Measurements from ENCODE around the gene TNIP3. TPM values are rescaled to one million over a fixed set of nuclear protein-coding genes. Genes with fewer than 3 reads are reported as not detected.

The TNIP3 gene
- total RNA-seq, 5 donors from 2014 or later (not counting 1 experiment from before 2014, with no cell fraction given): 1.2 to 2.0 (median 1.2) TPM

GRCh38 chr4:121148000-121148399 lies 16.1 kb downstream of the TNIP3 start:
- Mint-ChIP-seq H3K27me3 (no peaks in the 10 kb centered on the region), H3K27ac (no peak overlapping the region), H3K4me3 (no peak overlapping the region), H3K9me3 (no peaks in the 10 kb centered on the region), H3K36me3 (peaks cover 2% of the 10 kb centered on the region), H3K4me1 (peaks cover 36 to 64% (median 46%) of the 10 kb centered on the region in 3 donors)
- ChIA-PET POLR2A (no interaction called here), CTCF (no interaction called here)
- ATAC-seq (replicated peaks in 1 of 4) (no peak), DNase-seq (no peak)
- Histone ChIP-seq H3K36me3 (ENCODE audit: control insufficient read depth in 2 of 2, extremely low read depth in 1 of 2, insufficient read depth in 1 of 2, low read length in 1 of 2) (no peaks in the 10 kb centered on the region), H3K4me3 (ENCODE audit: control insufficient read depth in 1 of 2, extremely low read depth in 1 of 2, low read length in 1 of 2) (no peak overlapping the region), H3K4me1 (ENCODE audit: control insufficient read depth in 1 of 2, extremely low read depth in 1 of 2, insufficient read depth in 2 of 2, low read length in 2 of 2) (peaks cover 2 to 45% of the 10 kb centered on the region in 2 experiments), H3K27ac (ENCODE audit: low read length) (no peak overlapping the region), H3K9me3 (no peaks in the 10 kb centered on the region), H3K27me3 (replicated peaks in 1 of 2; ENCODE audit: control insufficient read depth in 2 of 2, extremely low read depth in 1 of 2, insufficient read depth in 2 of 2, low read length in 1 of 2) (no peaks in the 10 kb centered on the region)
- WGBS (ENCODE audit: insufficient coverage): 100% methylated on average over 2 of the region's 4 CpGs

GRCh38 chr4:121146530-121146929 lies 17.6 kb downstream of the TNIP3 start:
- ChIA-PET CTCF (no interaction called here), POLR2A (interaction anchor here in 1 of 2 donors (0.6 kb wide), 1 partner anchor 181 kb away, joined by 3 read pairs; no protein-coding TSS in a partner anchor)
- no peak overlapping the region for H3K27ac Mint-ChIP-seq
- H3K9me3 Mint-ChIP-seq: no peaks in the 10 kb centered on the region
- Histone ChIP-seq H3K4me1 (ENCODE audit: control insufficient read depth in 1 of 2, extremely low read depth in 1 of 2, insufficient read depth in 2 of 2, low read length in 2 of 2) (peaks cover 0 to 32% of the 10 kb centered on the region in 2 experiments), H3K27ac (ENCODE audit: low read length) (no peak overlapping the region), H3K27me3 (replicated peaks in 1 of 2; ENCODE audit: control insufficient read depth in 2 of 2, extremely low read depth in 1 of 2, insufficient read depth in 2 of 2, low read length in 1 of 2) (no peaks in the 10 kb centered on the region), H3K36me3 (ENCODE audit: control insufficient read depth in 2 of 2, extremely low read depth in 1 of 2, insufficient read depth in 1 of 2, low read length in 1 of 2) (no peaks in the 10 kb centered on the region), H3K4me3 (ENCODE audit: control insufficient read depth in 1 of 2, extremely low read depth in 1 of 2, low read length in 1 of 2) (no peak overlapping the region), H3K9me3 (no peaks in the 10 kb centered on the region)
- H3K4me1 Mint-ChIP-seq: peaks cover 25 to 51% (median 38%) of the 10 kb centered on the region in 3 donors
- H3K36me3 Mint-ChIP-seq: peaks cover 2% of the 10 kb centered on the region
- WGBS (ENCODE audit: insufficient coverage): no CpG with 5 or more reads among the region's 1 CpG
- no peaks in the 10 kb centered on the region for H3K27me3 Mint-ChIP-seq
- ATAC-seq (replicated peaks in 1 of 4) (no peak), DNase-seq (no peak)
- H3K4me3 Mint-ChIP-seq: no peak overlapping the region

- Mint-ChIP-seq H3K27ac (no peak overlapping the region), H3K4me3 (no peak overlapping the region), H3K27me3 (no peaks in the 10 kb centered on the region), H3K36me3 (peaks cover 2% of the 10 kb centered on the region), H3K4me1 (peaks cover 18 to 44% (median 37%) of the 10 kb centered on the region in 3 donors), H3K9me3 (no peaks in the 10 kb centered on the region)
- Histone ChIP-seq H3K4me3 (ENCODE audit: control insufficient read depth in 1 of 2, extremely low read depth in 1 of 2, low read length in 1 of 2) (no peak overlapping the region), H3K27me3 (replicated peaks in 1 of 2; ENCODE audit: control insufficient read depth in 2 of 2, extremely low read depth in 1 of 2, insufficient read depth in 2 of 2, low read length in 1 of 2) (no peaks in the 10 kb centered on the region), H3K4me1 (ENCODE audit: control insufficient read depth in 1 of 2, extremely low read depth in 1 of 2, insufficient read depth in 2 of 2, low read length in 2 of 2) (peaks cover 0 to 22% of the 10 kb centered on the region in 2 experiments), H3K27ac (ENCODE audit: low read length) (no peak overlapping the region), H3K9me3 (no peaks in the 10 kb centered on the region), H3K36me3 (ENCODE audit: control insufficient read depth in 2 of 2, extremely low read depth in 1 of 2, insufficient read depth in 1 of 2, low read length in 1 of 2) (no peaks in the 10 kb centered on the region)
- WGBS (ENCODE audit: insufficient coverage): no CpG with 5 or more reads among the region's 1 CpG
- no peak for ATAC-seq (replicated peaks in 1 of 4)
- no peak for DNase-seq
- CTCF ChIA-PET: interaction anchor here in 1 of 2 donors (0.7 kb wide), 1 partner anchor 8 kb away, joined by 3 read pairs; no protein-coding TSS in a partner anchor
- POLR2A ChIA-PET: interaction anchor here in 1 of 2 donors (1.1 kb wide), 1 partner anchor 12 kb away, joined by 3 read pairs; no protein-coding TSS in a partner anchor
Measured at GRCh38 chr4:121145430-121145829, 18.7 kb downstream of the TNIP3 start.

- ATAC-seq (replicated peaks in 1 of 4) (no peak), DNase-seq (no peak)
- H3K27ac Mint-ChIP-seq: no peak overlapping the region
- no peaks in the 10 kb centered on the region for H3K27me3 Mint-ChIP-seq
- Histone ChIP-seq H3K27me3 (replicated peaks in 1 of 2; ENCODE audit: control insufficient read depth in 2 of 2, extremely low read depth in 1 of 2, insufficient read depth in 2 of 2, low read length in 1 of 2) (no peaks in the 10 kb centered on the region), H3K27ac (ENCODE audit: low read length) (no peak overlapping the region), H3K4me1 (ENCODE audit: control insufficient read depth in 1 of 2, extremely low read depth in 1 of 2, insufficient read depth in 2 of 2, low read length in 2 of 2) (peaks cover 11 to 36% of the 10 kb centered on the region in 2 experiments), H3K9me3 (no peaks in the 10 kb centered on the region), H3K36me3 (ENCODE audit: control insufficient read depth in 2 of 2, extremely low read depth in 1 of 2, insufficient read depth in 1 of 2, low read length in 1 of 2) (no peaks in the 10 kb centered on the region), H3K4me3 (ENCODE audit: control insufficient read depth in 1 of 2, extremely low read depth in 1 of 2, low read length in 1 of 2) (no peak overlapping the region)
- peaks cover 29 to 50% (median 44%) of the 10 kb centered on the region in 3 donors for H3K4me1 Mint-ChIP-seq
- peaks cover 2% of the 10 kb centered on the region for H3K36me3 Mint-ChIP-seq
- CTCF ChIA-PET: interaction anchor here in 1 of 2 donors (1.0 kb wide), 1 partner anchor 15 kb away, joined by 3 read pairs; no protein-coding TSS in a partner anchor
- 100% methylated on average over 1 of the region's 2 CpGs for WGBS (ENCODE audit: insufficient coverage)
- H3K4me3 Mint-ChIP-seq: no peak overlapping the region
- H3K9me3 Mint-ChIP-seq: no peaks in the 10 kb centered on the region
- POLR2A ChIA-PET: no interaction called here
Measured at GRCh38 chr4:121144021-121144420, 20.1 kb downstream of the TNIP3 start.

GRCh38 chr4:121143131-121143530 lies 21.0 kb downstream of the TNIP3 start:
- POLR2A ChIA-PET: no interaction called here

DNA sequence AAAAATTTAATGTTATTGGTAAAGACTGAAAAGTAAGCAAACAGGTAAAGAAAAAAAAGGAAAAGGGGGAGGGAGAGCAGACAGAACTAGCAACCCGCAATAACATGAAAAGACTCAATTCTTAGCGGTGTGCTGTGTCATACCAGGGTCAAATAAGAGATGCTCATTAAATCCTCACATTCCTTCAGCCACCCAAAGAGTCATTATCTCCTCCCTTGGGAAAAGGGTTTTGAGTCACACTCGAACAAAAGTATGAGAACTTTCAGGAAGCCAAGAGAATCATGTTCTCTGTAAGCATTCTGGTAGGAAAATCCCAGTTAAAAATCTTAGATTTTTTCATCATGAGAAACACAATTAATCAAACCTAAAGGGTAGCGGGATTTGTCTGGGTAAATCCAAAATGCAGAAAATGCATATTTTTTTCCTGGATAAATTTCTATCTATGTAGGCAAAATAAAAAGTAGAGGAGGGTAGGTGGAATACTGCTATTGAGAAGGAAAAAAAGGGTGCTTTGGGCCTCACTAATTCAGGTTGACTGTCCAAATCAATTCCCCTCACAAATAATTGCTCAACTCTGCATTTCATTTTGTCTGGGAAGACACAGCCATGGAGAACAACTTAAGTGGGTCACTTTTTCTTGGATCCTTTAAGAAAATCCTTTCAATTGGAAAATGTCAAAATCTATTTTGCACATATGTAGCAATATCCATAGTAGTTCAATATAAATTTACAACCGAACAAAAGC lies 23.2 kb downstream of the TNIP3 start:
- H3K27me3 ChIP-seq (replicated peaks in 1 of 2; ENCODE audit: control insufficient read depth in 2 of 2, extremely low read depth in 1 of 2, insufficient read depth in 2 of 2, low read length in 1 of 2): no peaks in the 10 kb centered on the region
- Mint-ChIP-seq H3K36me3 (no peaks in the 10 kb centered on the region), H3K27me3 (no peaks in the 10 kb centered on the region), H3K9me3 (no peaks in the 10 kb centered on the region), H3K4me3 (peak overlapping the region in 1 of 3 donors; percentile 57), H3K27ac (peak overlapping the region; percentile 27 to 75), H3K4me1 (peaks cover 40 to 52% (median 45%) of the 10 kb centered on the region in 3 donors)
- ATAC-seq (replicated peaks in 1 of 4) (no peak), DNase-seq (no peak)
- ChIA-PET CTCF (no interaction called here), POLR2A (no interaction called here)
- no peaks in the 10 kb centered on the region for H3K36me3 ChIP-seq (ENCODE audit: control insufficient read depth in 2 of 2, extremely low read depth in 1 of 2, insufficient read depth in 1 of 2, low read length in 1 of 2)
- no peak overlapping the region for H3K4me3 ChIP-seq (ENCODE audit: control insufficient read depth in 1 of 2, extremely low read depth in 1 of 2, low read length in 1 of 2)
- no CpG with 5 or more reads among the region's 5 CpGs for WGBS (ENCODE audit: insufficient coverage)
- no peaks in the 10 kb centered on the region for H3K9me3 ChIP-seq
- peaks cover 16 to 34% of the 10 kb centered on the region in 2 experiments for H3K4me1 ChIP-seq (ENCODE audit: control insufficient read depth in 1 of 2, extremely low read depth in 1 of 2, insufficient read depth in 2 of 2, low read length in 2 of 2)
- H3K27ac ChIP-seq (ENCODE audit: low read length): no peak overlapping the region

More at GRCh38 chr4:121143131-121143530, 21.0 kb downstream of the TNIP3 start:
- DNase-seq (no peak), ATAC-seq (replicated peaks in 1 of 4) (no peak)
- H3K27ac Mint-ChIP-seq: no peak overlapping the region
- peaks cover 2% of the 10 kb centered on the region for H3K36me3 Mint-ChIP-seq
- CTCF ChIA-PET: no interaction called here
- H3K4me3 ChIP-seq (ENCODE audit: control insufficient read depth in 1 of 2, extremely low read depth in 1 of 2, low read length in 1 of 2): no peak overlapping the region
- no peak overlapping the region for H3K4me3 Mint-ChIP-seq
- H3K4me1 ChIP-seq (ENCODE audit: control insufficient read depth in 1 of 2, extremely low read depth in 1 of 2, insufficient read depth in 2 of 2, low read length in 2 of 2): peaks cover 16 to 44% of the 10 kb centered on the region in 2 experiments
- H3K27me3 ChIP-seq (replicated peaks in 1 of 2; ENCODE audit: control insufficient read depth in 2 of 2, extremely low read depth in 1 of 2, insufficient read depth in 2 of 2, low read length in 1 of 2): no peaks in the 10 kb centered on the region
- H3K36me3 ChIP-seq (ENCODE audit: control insufficient read depth in 2 of 2, extremely low read depth in 1 of 2, insufficient read depth in 1 of 2, low read length in 1 of 2): no peaks in the 10 kb centered on the region
- H3K9me3 ChIP-seq: no peaks in the 10 kb centered on the region
- H3K27ac ChIP-seq (ENCODE audit: low read length): no peak overlapping the region
- no peaks in the 10 kb centered on the region for H3K9me3 Mint-ChIP-seq
- no peaks in the 10 kb centered on the region for H3K27me3 Mint-ChIP-seq
- H3K4me1 Mint-ChIP-seq: peaks cover 38 to 51% (median 47%) of the 10 kb centered on the region in 3 donors

Data from T-cell (primary cell).